Thoracic aorta (tissue), 2 donors: Measurements from ENCODE around the gene B9D2. TPM values are rescaled to one million over a fixed set of nuclear protein-coding genes. Genes with fewer than 3 reads are reported as not detected.

Source experiments
- ATAC-seq: fragments of 150-250 bp; one replicate; pipeline ENCODE4 v1.8.0; 2017; ENCODE audit warnings: low read depth; ENCODE audit not compliant: insufficient number of reproducible peaks, low FRiP score
- DNase-seq: peaks from one replicate; pipeline ENCODE4 v3.0.0-alpha.2; 2020; ENCODE audit warnings: low spot score
- H3K27ac ChIP-seq, 2 donors: fragments of 200-600 bp; sonication (generic); 1 replicate in 1 of 2; 2 replicates in 1 of 2; pipeline ENCODE4 v1.5.1; 2016; ENCODE audit warnings: mild to moderate bottlenecking in 2 of 2, moderate library complexity in 2 of 2
- H3K27me3 ChIP-seq: fragments of 200-600 bp; sonication (generic); replicated peaks from 2 replicates; pipeline ENCODE4 v1.6.0; 2016; ENCODE audit warnings: mild to moderate bottlenecking; ENCODE audit not compliant: insufficient read depth
- H3K36me3 ChIP-seq: fragments of 200-600 bp; sonication (generic); one replicate; pipeline ENCODE4 v1.5.1; 2016
- H3K4me1 ChIP-seq, 2 donors: fragments of 200-600 bp; sonication (generic); 1 replicate in 1 of 2; 2 replicates in 1 of 2; pipeline versions ENCODE4 v1.5.1 to v1.6.0; 2016; ENCODE audit warnings: low read depth in 2 of 2, mild to moderate bottlenecking in 1 of 2; ENCODE audit not compliant: control insufficient read depth in 1 of 2
- H3K4me3 ChIP-seq: fragments of 200-600 bp; sonication (generic); 2 replicates; pipeline ENCODE4 v1.5.1; 2016; ENCODE audit warnings: mild to moderate bottlenecking
- H3K9me3 ChIP-seq: fragments of 200-600 bp; sonication (generic); 2 replicates; pipeline ENCODE4 v1.5.1; 2016
- total RNA-seq, 2 donors: library from RNA; depleted of rRNA; stranded (reverse); fragments of >200 nt; gene quantifications; one replicate each; pipeline versions ENCODE4 v1.1.0 to v1.2.3, GENCODE V29; 2016
- TF ChIP-seq, protein P1 (sequence below): fragments of 200-600 bp; sonication (generic); IDR thresholded peaks from one replicate; pipeline ENCODE4 v1.5.1; 2019; ENCODE audit warnings: antibody characterized with exemption

B9D2 gene
- total RNA-seq, 2 donors from 2014 or later = 1.2 to 4.0 TPM

DNA sequence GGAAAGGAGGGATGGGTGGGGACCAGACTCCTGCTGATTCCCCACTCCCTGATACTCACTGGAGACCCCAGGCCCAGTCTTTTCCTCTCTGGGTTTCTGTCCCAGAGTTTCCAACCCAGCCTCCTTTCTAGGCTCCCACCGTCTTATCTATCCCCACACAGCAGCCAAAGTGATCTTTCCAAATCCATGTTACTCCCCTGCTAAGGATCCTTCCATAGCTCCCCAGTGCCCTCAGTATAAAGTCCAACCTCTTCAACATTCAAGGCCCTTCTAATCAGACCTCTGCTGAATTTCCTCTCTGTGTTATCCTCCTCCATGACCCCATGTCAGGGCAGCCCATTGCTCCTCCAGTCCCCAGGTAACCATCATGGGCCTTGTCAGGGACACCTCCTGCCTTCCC lies 8.9 kb downstream of the B9D2 start:
- H3K27ac ChIP-seq = no peak overlapping the region
- peaks cover 0 to 12% of the 10 kb centered on the region in 2 donors for H3K4me1 ChIP-seq
- H3K4me3 ChIP-seq = no peak overlapping the region
- TF ChIP-seq, protein P1, sequence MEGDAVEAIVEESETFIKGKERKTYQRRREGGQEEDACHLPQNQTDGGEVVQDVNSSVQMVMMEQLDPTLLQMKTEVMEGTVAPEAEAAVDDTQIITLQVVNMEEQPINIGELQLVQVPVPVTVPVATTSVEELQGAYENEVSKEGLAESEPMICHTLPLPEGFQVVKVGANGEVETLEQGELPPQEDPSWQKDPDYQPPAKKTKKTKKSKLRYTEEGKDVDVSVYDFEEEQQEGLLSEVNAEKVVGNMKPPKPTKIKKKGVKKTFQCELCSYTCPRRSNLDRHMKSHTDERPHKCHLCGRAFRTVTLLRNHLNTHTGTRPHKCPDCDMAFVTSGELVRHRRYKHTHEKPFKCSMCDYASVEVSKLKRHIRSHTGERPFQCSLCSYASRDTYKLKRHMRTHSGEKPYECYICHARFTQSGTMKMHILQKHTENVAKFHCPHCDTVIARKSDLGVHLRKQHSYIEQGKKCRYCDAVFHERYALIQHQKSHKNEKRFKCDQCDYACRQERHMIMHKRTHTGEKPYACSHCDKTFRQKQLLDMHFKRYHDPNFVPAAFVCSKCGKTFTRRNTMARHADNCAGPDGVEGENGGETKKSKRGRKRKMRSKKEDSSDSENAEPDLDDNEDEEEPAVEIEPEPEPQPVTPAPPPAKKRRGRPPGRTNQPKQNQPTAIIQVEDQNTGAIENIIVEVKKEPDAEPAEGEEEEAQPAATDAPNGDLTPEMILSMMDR = no peak
- no peak for DNase-seq
- no peaks in the 10 kb centered on the region for H3K27me3 ChIP-seq
- H3K9me3 ChIP-seq = no peaks in the 10 kb centered on the region
- no peaks in the 10 kb centered on the region for H3K36me3 ChIP-seq
- no peak for ATAC-seq

DNA sequence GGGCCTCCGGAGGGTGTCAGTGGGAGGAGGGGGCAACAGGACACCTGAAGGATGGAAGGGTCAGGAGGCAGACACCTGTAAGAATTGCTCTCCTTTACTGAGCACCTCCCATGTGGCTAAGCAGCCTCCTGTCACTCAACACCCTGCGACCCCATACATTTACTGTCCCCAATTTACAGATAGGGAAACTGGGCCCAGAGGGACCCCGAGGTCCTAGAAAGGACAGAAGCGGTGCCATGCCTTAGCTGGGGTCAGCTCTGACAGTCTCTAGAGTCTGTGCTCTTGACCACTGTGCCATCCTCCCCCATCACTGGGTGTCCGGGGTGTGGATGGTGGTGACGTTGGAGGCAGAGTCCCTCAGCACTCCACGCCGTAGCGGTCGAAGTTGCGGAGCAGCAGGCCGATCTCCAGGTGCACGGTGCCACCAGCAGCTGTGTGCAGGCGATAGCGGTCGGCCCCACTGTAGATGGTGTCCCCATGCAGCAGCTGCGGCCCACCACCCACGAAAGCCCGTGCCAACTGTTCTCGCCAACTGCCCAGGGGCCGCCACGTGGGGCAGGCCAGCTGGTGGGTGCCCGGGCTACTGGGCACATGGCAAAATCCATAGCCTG lies 9.5 kb downstream of the B9D2 start:
- Histone ChIP-seq H3K4me3 (peak overlapping the region; percentile 98), H3K4me1 (peaks cover 0 to 16% of the 10 kb centered on the region in 2 donors), H3K9me3 (no peaks in the 10 kb centered on the region), H3K36me3 (no peaks in the 10 kb centered on the region), H3K27me3 (no peaks in the 10 kb centered on the region), H3K27ac (peak overlapping the region; percentile 79 to 89)
- TF ChIP-seq, protein P1 = no peak
- peak; percentile 3 for ATAC-seq
- DNase-seq = no peak

DNA sequence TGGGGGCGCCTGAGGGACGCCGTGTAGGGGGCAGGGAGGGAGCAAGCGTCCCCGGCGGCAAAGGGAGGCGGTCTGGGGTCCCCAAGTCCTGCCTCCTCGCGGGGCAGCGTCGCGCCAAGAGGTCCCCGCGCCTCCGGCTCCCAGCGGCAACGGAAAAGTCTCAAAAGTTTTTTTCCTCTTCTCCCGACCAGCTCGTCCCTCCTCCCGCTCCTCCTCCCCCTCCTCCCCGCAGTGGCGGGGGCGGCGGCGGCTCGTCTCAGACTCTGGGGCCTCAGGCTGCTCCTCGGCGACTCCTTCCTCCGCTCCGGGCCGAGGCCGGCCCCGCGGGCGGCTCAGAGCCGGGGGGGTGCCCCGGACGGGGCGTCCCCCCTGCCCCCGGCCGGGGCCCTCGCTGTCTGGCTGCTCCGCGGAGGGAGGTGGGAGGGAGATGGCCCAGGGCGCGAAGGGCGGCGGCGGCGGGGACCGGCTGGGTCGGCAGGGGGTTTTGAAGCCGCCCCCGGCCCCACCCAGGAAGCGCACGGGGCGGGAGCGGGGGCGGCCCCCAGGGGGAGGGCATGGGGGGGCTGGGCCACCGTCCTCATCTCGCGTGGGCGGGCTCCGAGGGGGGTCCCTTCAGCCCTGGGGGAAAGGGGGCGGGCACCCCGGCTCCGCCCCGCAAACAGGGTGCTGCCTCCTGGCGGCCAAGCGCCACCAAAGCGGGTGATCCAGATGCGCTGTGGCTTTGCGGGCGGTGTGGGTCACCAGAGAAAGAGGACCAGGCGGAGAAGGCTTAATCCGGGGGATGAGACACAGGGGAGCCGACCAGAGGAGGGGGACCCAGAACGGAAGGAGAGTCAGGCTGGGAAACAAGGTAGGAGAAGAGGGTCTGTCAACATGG lies 10.2 kb downstream of the B9D2 start, which contains the start of gene TGFB1:
Gene TGFB1 (minus strand): TSS at position 457 of the 877 bp plus-strand sequence. CDS start 878 bp downstream, outside the sequence.
- TF ChIP-seq, protein P1 = peak; percentile 91
- ATAC-seq = peak; percentile 46
- no peaks in the 10 kb centered on the region for H3K9me3 ChIP-seq

DNA sequence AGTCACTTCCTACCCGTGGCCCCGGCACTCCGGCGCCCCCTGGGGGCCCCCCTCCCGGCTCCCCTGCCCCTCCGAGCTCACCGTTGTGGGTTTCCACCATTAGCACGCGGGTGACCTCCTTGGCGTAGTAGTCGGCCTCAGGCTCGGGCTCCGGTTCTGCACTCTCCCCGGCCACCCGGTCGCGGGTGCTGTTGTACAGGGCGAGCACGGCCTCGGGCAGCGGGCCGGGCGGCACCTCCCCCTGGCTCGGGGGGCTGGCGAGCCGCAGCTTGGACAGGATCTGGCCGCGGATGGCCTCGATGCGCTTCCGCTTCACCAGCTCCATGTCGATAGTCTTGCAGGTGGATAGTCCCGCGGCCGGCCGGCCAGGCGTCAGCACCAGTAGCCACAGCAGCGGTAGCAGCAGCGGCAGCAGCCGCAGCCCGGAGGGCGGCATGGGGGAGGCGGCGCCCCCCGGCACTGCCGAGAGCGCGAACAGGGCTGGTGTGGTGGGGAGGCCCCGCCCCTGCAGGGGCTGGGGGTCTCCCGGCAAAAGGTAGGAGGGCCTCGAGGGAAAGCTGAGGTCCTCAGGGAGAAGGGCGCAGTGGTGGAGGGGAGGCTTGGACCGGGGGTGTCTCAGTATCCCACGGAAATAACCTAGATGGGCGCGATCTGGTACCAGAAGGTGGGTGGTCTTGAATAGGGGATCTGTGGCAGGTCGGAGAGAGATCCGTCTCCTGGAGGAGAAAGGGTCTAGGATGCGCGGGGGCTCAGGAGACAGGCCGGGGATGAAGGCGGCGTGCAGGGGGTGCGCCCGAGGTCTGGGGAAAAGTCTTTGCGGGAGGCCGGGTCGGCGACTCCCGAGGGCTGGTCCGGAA lies 11.1 kb downstream of the B9D2 start:
- TF ChIP-seq, protein P1 = peak; percentile 20
- H3K4me1 ChIP-seq = peaks cover 0 to 20% of the 10 kb centered on the region in 2 donors

More for the DNA sequence above, 10.2 kb downstream of the B9D2 start, which contains the start of gene TGFB1:
- peak; percentile 49 for DNase-seq
- Histone ChIP-seq H3K4me1 (peaks cover 0 to 20% of the 10 kb centered on the region in 2 donors), H3K4me3 (peak within 1 kb of the TSS; percentile 98), H3K36me3 (no peaks in the 10 kb centered on the region), H3K27ac (peak within 1 kb of the TSS; percentile 79 to 89), H3K27me3 (no peaks in the 10 kb centered on the region)

More for the DNA sequence above, 11.1 kb downstream of the B9D2 start:
- H3K27me3 ChIP-seq = no peaks in the 10 kb centered on the region
- DNase-seq = no peak
- peak overlapping the region; percentile 79 to 89 for H3K27ac ChIP-seq
- ATAC-seq = peak; percentile 7
- peak overlapping the region; percentile 98 for H3K4me3 ChIP-seq
- no peaks in the 10 kb centered on the region for H3K36me3 ChIP-seq
- no peaks in the 10 kb centered on the region for H3K9me3 ChIP-seq
